Measurements from ENCODE around the gene SASH3.

Gene SASH3

GRCh38 chrX:129733335-129733734, 46.4 kb upstream of the SASH3 start (continued):
- TF ChIP-seq ZBTB10 (tag by site-specific recombination; IDR thresholded peaks at IDR 0.05), result no peak
- TF ChIP-seq ZNF664 (tag by site-specific recombination; IDR thresholded peaks at IDR 0.05), result no peak
- no peak for TF ChIP-seq ZBTB1 (tag by site-specific recombination; IDR thresholded peaks at IDR 0.05)
- TF ChIP-seq ZNF37A (tag by site-specific recombination; IDR thresholded peaks at IDR 0.05), result no peak
- no peak for TF ChIP-seq HOXA7 (CRISPR knock-in tag; IDR thresholded peaks at IDR 0.05; ENCODE audit: borderline replicate concordance)
- TF ChIP-seq ZBTB44 (tag by site-specific recombination; IDR thresholded peaks at IDR 0.05), result no peak
- no peak for TF ChIP-seq ZNF157 (tag by site-specific recombination; IDR thresholded peaks at IDR 0.05)
- no peak for TF ChIP-seq BCL11A (tag by site-specific recombination; IDR thresholded peaks at IDR 0.05; ENCODE audit: low read depth)
- TF ChIP-seq ZNF48 (tag by site-specific recombination; IDR thresholded peaks at IDR 0.05), result no peak
- TF ChIP-seq ZNF677 (tag by site-specific recombination; IDR thresholded peaks at IDR 0.05), result no peak
- no peak for TF ChIP-seq BCL11B (tag by site-specific recombination; IDR thresholded peaks at IDR 0.05; ENCODE audit: low read depth)

GRCh38 chrX:129736491-129736890, 43.3 kb upstream of the SASH3 start:
- Histone ChIP-seq H3K4me1 (ENCODE audit: control insufficient read depth, insufficient read depth, low read length) (no peaks in the 10 kb centered on the region), H3K4me3 (ENCODE audit: low read depth, low read length) (no peak overlapping the region), H3K36me3 (ENCODE audit: control insufficient read depth in 2 of 2, insufficient read depth in 1 of 2, low read length in 2 of 2) (no peaks in the 10 kb centered on the region), H3K27ac (ENCODE audit: extremely low read depth, low read depth, low read length) (no peak overlapping the region), H3K9me3 (ENCODE audit: control insufficient read depth, insufficient read depth, low read depth, low read length) (no peaks in the 10 kb centered on the region)
- CTCF ChIA-PET, result interaction anchor here (0.7 to 2.0 kb wide), 4 partner anchors 9 to 302 kb away, joined by 3 to 15 read pairs (median 4); no protein-coding TSS in a partner anchor
- POLR2A ChIA-PET, result no interaction called here
- TF ChIP-seq ZNF174 (tag by site-specific recombination; IDR thresholded peaks at IDR 0.05) (no peak), ZNF404 (tag by site-specific recombination; IDR thresholded peaks at IDR 0.05) (no peak), ZNF76 (tag by site-specific recombination; IDR thresholded peaks at IDR 0.05; ENCODE audit: borderline replicate concordance, low read depth) (no peak), INSM2 (tag by site-specific recombination; IDR thresholded peaks at IDR 0.05) (no peak)

GRCh38 chrX:129737916-129738315, 41.8 kb upstream of the SASH3 start:
- Histone ChIP-seq H3K4me1 (ENCODE audit: control insufficient read depth, insufficient read depth, low read length) (no peaks in the 10 kb centered on the region), H3K36me3 (ENCODE audit: control insufficient read depth in 2 of 2, insufficient read depth in 1 of 2, low read length in 2 of 2) (no peaks in the 10 kb centered on the region), H3K4me3 (ENCODE audit: low read depth, low read length) (no peak overlapping the region), H3K9me3 (ENCODE audit: control insufficient read depth, insufficient read depth, low read depth, low read length) (no peaks in the 10 kb centered on the region), H3K27ac (ENCODE audit: extremely low read depth, low read depth, low read length) (no peak overlapping the region)
- POLR2A ChIA-PET, result interaction anchor here (0.7 kb wide), 1 partner anchor 75 kb away, joined by 3 read pairs; no protein-coding TSS in a partner anchor
- CTCF ChIA-PET, result interaction anchor here (1.6 to 2.0 kb wide), 2 partner anchors 12 to 301 kb away, joined by 4 to 15 read pairs; no protein-coding TSS in a partner anchor
- TF ChIP-seq ZBTB21 (tag by site-specific recombination; IDR thresholded peaks at IDR 0.05) (no peak), ZNF416 (tag by site-specific recombination; IDR thresholded peaks at IDR 0.05) (no peak), ZNF777 (tag by site-specific recombination; IDR thresholded peaks at IDR 0.05; ENCODE audit: borderline replicate concordance) (no peak), SCRT2 (tag by site-specific recombination; IDR thresholded peaks at IDR 0.05) (no peak)

Measured in HEK293 (cell line).